ENCODE data around the gene KIAA1671.

Gene KIAA1671

DNA sequence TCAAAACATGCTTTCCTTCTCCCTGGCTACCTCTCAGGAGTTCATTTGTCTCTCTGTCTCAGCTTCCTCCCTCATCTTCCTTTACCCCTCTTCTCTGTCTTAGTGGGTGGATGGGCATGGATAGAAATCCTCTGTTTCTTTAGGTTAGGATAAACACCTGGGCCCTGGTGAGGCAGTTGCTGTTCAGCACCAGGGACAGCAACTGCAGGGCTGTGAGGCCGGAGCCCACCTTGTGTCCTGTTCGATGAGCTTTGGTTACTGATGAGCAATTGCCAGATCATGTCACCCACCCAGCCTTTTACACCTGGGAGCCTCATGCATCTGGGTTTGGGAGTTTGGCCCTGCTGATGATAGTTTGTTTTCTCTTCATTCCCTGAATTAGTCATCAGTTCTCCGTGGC is 241.0 kb downstream of the KIAA1671 start:
- H3K4me3 ChIP-seq (ENCODE audit: low read depth, low read length): no peak overlapping the region
- no peak for DNase-seq (ENCODE audit: low read depth, low spot score)
- TF ChIP-seq, protein P1, sequence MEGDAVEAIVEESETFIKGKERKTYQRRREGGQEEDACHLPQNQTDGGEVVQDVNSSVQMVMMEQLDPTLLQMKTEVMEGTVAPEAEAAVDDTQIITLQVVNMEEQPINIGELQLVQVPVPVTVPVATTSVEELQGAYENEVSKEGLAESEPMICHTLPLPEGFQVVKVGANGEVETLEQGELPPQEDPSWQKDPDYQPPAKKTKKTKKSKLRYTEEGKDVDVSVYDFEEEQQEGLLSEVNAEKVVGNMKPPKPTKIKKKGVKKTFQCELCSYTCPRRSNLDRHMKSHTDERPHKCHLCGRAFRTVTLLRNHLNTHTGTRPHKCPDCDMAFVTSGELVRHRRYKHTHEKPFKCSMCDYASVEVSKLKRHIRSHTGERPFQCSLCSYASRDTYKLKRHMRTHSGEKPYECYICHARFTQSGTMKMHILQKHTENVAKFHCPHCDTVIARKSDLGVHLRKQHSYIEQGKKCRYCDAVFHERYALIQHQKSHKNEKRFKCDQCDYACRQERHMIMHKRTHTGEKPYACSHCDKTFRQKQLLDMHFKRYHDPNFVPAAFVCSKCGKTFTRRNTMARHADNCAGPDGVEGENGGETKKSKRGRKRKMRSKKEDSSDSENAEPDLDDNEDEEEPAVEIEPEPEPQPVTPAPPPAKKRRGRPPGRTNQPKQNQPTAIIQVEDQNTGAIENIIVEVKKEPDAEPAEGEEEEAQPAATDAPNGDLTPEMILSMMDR (IDR thresholded peaks at IDR 0.05; ENCODE audit: low read depth, low read length): no peak
- in situ Hi-C loops (cut with HindIII; ENCODE audit: low sequenced_read_pairs): no loop called here

DNA sequence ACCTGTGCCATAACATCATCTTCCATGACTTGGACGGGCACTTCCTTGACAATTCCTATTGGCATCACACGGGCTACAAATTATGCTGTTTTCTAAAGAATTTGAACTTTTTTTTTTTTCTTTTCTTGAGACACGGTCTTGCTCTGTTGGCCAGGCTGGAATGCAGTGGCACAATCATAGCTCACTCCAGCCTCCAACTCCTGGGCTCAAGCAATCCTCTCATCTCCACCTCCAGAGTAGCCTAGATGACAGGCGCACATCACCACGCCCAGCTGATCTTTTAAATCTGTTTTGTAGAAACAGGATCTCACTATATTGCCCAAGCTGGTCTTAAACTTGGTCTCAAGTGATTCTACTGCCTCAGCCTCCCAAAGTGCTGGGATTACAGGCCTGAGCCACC is 243.8 kb downstream of the KIAA1671 start:
- no peak for DNase-seq (ENCODE audit: low read depth, low spot score)
- TF ChIP-seq, protein P1 (IDR thresholded peaks at IDR 0.05; ENCODE audit: low read depth, low read length): no peak
- no peak overlapping the region for H3K4me3 ChIP-seq (ENCODE audit: low read depth, low read length)
- in situ Hi-C loops (cut with HindIII; ENCODE audit: low sequenced_read_pairs): no loop called here

DNA sequence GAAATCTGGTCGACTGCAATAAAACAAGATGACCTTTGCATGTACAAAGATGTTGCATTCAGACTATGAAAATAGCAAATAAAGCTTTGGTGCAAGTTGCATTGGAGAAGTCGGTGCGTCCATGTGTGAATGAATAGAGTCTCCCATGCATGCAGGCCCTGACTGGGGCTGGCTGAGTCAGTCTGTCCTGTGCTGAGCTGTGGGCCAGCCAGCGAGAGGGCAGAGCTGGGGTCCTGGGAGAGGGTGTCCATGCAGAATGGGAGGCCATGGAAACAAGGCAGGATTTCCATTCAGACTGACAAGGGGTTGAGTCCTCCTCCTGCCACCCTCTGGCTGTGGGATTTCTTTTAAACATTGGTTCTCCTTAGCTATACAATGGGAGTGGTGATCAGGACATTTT is 244.8 kb downstream of the KIAA1671 start:
- TF ChIP-seq, protein P1 (IDR thresholded peaks at IDR 0.05; ENCODE audit: low read depth, low read length): no peak
- no peak for DNase-seq (ENCODE audit: low read depth, low spot score)
- in situ Hi-C loops (cut with HindIII; ENCODE audit: low sequenced_read_pairs): no loop called here
- H3K4me3 ChIP-seq (ENCODE audit: low read depth, low read length): no peak overlapping the region

DNA sequence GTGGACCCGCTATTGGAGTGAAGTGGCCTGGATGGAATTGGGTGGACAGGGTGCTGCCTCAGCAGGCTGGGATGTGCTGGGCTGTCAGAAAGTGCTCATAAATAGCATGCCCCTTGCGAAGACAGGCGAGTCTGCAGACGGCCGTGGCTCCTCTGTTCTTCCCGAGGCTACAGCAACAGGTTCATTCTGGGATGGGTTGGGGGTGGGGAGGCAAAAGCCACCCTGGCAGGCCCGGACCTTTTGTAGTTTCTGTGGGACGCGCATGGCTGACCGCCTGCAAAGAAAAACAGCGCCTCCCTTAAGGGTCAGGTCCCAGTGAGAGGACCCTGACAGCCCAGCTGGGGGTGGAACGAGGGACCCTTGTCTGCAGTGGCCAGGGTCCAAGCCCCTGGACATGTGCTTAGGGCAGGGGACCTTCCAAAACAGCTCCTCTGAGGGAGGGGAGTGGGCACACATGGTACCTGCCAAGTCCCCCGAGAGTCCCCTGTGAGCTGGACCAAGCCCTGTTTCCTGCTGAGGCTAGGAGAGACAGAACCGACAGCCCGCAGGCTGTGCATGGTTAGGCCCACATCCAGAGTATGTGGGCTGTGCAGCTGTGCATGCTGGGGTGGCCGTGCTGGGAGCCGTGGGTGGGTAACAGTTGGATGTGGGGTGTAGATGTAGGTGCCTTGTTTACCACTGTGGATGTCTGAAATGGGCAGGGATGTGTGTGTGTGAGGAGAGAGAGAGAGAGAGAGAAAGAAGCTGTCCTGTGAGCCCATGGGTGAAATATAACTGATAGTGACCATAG is 247.4 kb downstream of the KIAA1671 start, which contains the start of gene CRYBB3:
CRYBB3 (plus strand) TSS at position 128 of the 790 bp plus-strand sequence. CDS start 1,539 bp downstream, outside the sequence.
- DNase-seq (ENCODE audit: low read depth, low spot score): no peak
- TF ChIP-seq, protein P1 (IDR thresholded peaks at IDR 0.05; ENCODE audit: low read depth, low read length): no peak
- in situ Hi-C loops (cut with HindIII; ENCODE audit: low sequenced_read_pairs): no loop called here

DNA sequence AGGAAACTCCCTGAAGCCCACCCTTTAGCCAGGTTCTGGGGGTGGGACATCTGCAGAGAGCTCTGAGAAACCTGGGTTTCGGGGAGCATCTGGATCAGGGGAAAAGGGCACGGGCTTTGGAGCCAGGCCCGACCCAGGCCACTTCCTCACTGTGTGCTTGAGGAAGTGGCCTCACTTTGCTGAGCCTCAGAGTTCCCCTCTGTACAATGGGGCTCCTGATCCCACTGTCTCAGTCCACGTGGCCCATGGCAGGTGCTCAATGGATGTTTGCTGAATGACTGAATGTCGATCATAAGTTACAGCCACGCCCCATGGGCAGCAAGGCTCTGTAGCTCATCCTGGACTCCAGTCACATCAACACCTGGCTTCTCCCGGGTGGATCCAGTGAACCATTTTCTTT is 248.5 kb downstream of the KIAA1671 start:
- no peak for DNase-seq (ENCODE audit: low read depth, low spot score)
- H3K4me3 ChIP-seq (ENCODE audit: low read depth, low read length): no peak overlapping the region
- in situ Hi-C loops (cut with HindIII; ENCODE audit: low sequenced_read_pairs): no loop called here
- TF ChIP-seq, protein P1 (IDR thresholded peaks at IDR 0.05; ENCODE audit: low read depth, low read length): no peak

More for the DNA sequence above, 247.4 kb downstream of the KIAA1671 start, which contains the start of gene CRYBB3:
- no peak within 1 kb of the TSS for H3K4me3 ChIP-seq (ENCODE audit: low read depth, low read length)

DNA sequence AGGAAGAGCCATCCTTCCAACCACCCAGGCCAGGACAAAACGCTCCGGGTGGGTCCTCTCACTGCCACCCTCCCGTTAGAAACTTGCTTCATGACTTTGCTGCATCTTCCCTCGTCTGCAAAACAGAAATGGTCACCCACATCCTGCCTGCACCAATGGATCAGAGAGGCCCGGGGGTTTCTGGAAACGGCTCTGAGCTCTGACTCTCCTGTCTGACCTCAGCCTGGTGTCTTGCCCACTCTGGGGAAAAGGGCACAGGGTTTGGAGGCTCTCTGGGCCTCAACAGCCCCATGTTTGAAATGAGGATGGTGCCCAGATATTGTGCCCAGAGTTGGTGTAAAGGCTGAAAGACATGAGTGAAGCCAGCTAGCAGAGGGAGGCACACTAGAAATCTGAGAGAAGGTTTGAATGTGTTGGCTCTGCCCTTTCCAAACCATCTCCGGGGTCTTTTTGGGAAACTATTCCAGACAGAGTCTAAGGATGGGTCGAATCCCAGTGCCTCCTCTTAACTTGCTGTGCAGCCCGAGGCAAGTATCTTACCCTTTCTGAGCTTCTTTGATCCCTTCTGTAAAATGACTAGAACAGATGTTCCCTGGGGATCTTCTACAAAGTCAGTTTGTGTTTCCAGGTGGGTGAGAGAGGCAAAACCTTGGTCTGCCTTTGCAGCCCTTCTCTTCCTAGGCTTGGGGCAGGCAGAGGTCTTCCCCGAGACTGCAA is 249.2 kb downstream of the KIAA1671 start:
- DNase-seq (ENCODE audit: low read depth, low spot score): no peak
- no peak overlapping the region for H3K4me3 ChIP-seq (ENCODE audit: low read depth, low read length)
- TF ChIP-seq, protein P1 (IDR thresholded peaks at IDR 0.05; ENCODE audit: low read depth, low read length): no peak
- in situ Hi-C loops (cut with HindIII; ENCODE audit: low sequenced_read_pairs): no loop called here

Measured in astrocyte of the spinal cord (primary cell).